ENCODE measurements around the gene FN3K.

FN3K gene

GRCh38 chr17:82786427-82786826 lies 51.0 kb downstream of the FN3K start:
- H3K36me3 ChIP-seq (ENCODE audit: insufficient read depth, low read length) = peaks cover 54% of the 10 kb centered on the region; the same call in 1 of the 2 replicates
- H3K9ac ChIP-seq (ENCODE audit: low read depth, low read length, poor library complexity, severe bottlenecking) = no peak overlapping the region
- peaks cover 4% of the 10 kb centered on the region for H3K4me1 ChIP-seq (ENCODE audit: insufficient read depth, low read length, poor library complexity, severe bottlenecking)
- H2AFZ ChIP-seq (ENCODE audit: low read length) = no peak overlapping the region
- no peaks in the 10 kb centered on the region for H3K9me3 ChIP-seq (ENCODE audit: insufficient read depth, low read depth, low read length)
- no peaks in the 10 kb centered on the region for H3K9me2 ChIP-seq (replicated peaks; ENCODE audit: low read depth, low read length)
- no peaks in the 10 kb centered on the region for H4K20me1 ChIP-seq (ENCODE audit: insufficient read depth, low read length, poor library complexity, severe bottlenecking)
- TF ChIP-seq, protein P1, sequence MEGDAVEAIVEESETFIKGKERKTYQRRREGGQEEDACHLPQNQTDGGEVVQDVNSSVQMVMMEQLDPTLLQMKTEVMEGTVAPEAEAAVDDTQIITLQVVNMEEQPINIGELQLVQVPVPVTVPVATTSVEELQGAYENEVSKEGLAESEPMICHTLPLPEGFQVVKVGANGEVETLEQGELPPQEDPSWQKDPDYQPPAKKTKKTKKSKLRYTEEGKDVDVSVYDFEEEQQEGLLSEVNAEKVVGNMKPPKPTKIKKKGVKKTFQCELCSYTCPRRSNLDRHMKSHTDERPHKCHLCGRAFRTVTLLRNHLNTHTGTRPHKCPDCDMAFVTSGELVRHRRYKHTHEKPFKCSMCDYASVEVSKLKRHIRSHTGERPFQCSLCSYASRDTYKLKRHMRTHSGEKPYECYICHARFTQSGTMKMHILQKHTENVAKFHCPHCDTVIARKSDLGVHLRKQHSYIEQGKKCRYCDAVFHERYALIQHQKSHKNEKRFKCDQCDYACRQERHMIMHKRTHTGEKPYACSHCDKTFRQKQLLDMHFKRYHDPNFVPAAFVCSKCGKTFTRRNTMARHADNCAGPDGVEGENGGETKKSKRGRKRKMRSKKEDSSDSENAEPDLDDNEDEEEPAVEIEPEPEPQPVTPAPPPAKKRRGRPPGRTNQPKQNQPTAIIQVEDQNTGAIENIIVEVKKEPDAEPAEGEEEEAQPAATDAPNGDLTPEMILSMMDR (conservative IDR thresholded peaks at IDR 0.05; ENCODE audit: low read length) = no peak
- no peak for TF ChIP-seq EZH2phosphoT487 (IDR thresholded peaks at IDR 0.05; ENCODE audit: borderline replicate concordance)
- no peaks in the 10 kb centered on the region for H3F3A ChIP-seq (ENCODE audit: low read depth)
- peaks cover 35% of the 10 kb centered on the region; the same call in 1 of the 2 replicates for H3K79me2 ChIP-seq (ENCODE audit: insufficient read depth, low read length)
- no peak overlapping the region for H3K4me2 ChIP-seq (ENCODE audit: low read depth, low read length, poor library complexity, severe bottlenecking)
- no peaks in the 10 kb centered on the region for H3K27me3 ChIP-seq (ENCODE audit: insufficient read depth, low read length, poor library complexity, severe bottlenecking)
- no peak overlapping the region for H3K4me3 ChIP-seq (ENCODE audit: low read length, poor library complexity, severe bottlenecking)

- no peak overlapping the region for H3K4me3 ChIP-seq (ENCODE audit: low read length, poor library complexity, severe bottlenecking)
- no peak overlapping the region for H3K4me2 ChIP-seq (ENCODE audit: low read depth, low read length, poor library complexity, severe bottlenecking)
- H3K9me3 ChIP-seq (ENCODE audit: insufficient read depth, low read depth, low read length) = no peaks in the 10 kb centered on the region
- H3K9ac ChIP-seq (ENCODE audit: low read depth, low read length, poor library complexity, severe bottlenecking) = no peak overlapping the region
- H2AFZ ChIP-seq (ENCODE audit: low read length) = no peak overlapping the region
- H3K4me1 ChIP-seq (ENCODE audit: insufficient read depth, low read length, poor library complexity, severe bottlenecking) = no peaks in the 10 kb centered on the region
- no peaks in the 10 kb centered on the region for H3K9me2 ChIP-seq (replicated peaks; ENCODE audit: low read depth, low read length)
- no peaks in the 10 kb centered on the region for H4K20me1 ChIP-seq (ENCODE audit: insufficient read depth, low read length, poor library complexity, severe bottlenecking)
- TF ChIP-seq EZH2phosphoT487 (IDR thresholded peaks at IDR 0.05; ENCODE audit: borderline replicate concordance) = no peak
- TF ChIP-seq, protein P1 (conservative IDR thresholded peaks at IDR 0.05; ENCODE audit: low read length) = no peak
- no peaks in the 10 kb centered on the region for H3F3A ChIP-seq (ENCODE audit: low read depth)
- H3K27me3 ChIP-seq (ENCODE audit: insufficient read depth, low read length, poor library complexity, severe bottlenecking) = no peaks in the 10 kb centered on the region
- H3K79me2 ChIP-seq (ENCODE audit: insufficient read depth, low read length) = peaks cover 31% of the 10 kb centered on the region; the same call in 1 of the 2 replicates
- H3K36me3 ChIP-seq (ENCODE audit: insufficient read depth, low read length) = peaks cover 52% of the 10 kb centered on the region; the same call in 1 of the 2 replicates
Observed at GRCh38 chr17:82787081-82787848, 51.9 kb downstream of the FN3K start.

DNA sequence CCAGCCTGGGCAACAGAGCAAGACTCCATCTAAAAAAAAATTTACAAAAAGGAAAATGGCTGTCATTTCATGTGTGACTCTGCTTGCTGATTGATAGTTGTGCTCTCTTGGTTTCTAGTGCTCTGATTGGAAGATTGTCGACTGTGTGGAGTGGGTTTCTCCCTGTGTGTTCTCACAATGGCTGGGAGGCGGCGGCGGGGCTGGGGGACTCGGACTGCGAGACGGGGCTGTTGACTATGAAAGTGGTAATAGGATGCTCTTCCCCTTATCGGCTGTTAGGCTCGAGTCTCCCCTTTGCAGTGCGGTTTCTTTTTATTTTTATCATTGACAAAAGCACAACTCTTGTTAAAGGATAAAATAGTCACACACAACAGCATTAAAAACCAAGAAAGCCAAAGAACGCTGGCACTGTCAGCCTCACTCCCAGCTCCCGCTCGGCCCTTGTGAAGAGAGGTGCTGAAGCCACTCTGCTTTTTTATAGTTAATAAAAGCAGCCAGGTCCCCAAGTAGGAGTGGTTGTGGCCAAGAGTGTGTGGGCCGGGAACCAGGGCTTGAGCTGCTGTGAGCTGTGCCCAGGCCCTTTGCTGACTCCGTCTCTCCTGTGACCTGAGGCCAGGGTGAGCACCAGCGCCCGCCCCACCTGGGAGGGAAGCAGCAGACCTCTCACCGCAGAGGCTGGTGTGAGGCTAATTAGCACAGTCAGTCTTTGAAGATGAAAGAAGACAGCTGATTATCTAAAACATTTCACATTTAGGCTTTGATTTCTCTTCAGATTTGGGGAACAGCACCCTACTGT lies 53.0 kb downstream of the FN3K start:
- Histone ChIP-seq H2AFZ (ENCODE audit: low read length) (no peak overlapping the region), H3K36me3 (ENCODE audit: insufficient read depth, low read length) (peaks cover 40% of the 10 kb centered on the region; the same call in 1 of the 2 replicates), H3K9me2 (replicated peaks; ENCODE audit: low read depth, low read length) (no peaks in the 10 kb centered on the region), H3K9ac (ENCODE audit: low read depth, low read length, poor library complexity, severe bottlenecking) (no peak overlapping the region), H3K79me2 (ENCODE audit: insufficient read depth, low read length) (peaks cover 37% of the 10 kb centered on the region; the same call in 1 of the 2 replicates), H4K20me1 (ENCODE audit: insufficient read depth, low read length, poor library complexity, severe bottlenecking) (peaks cover 6% of the 10 kb centered on the region), H3F3A (ENCODE audit: low read depth) (no peaks in the 10 kb centered on the region), H3K27me3 (ENCODE audit: insufficient read depth, low read length, poor library complexity, severe bottlenecking) (no peaks in the 10 kb centered on the region), H3K4me1 (ENCODE audit: insufficient read depth, low read length, poor library complexity, severe bottlenecking) (no peaks in the 10 kb centered on the region), H3K9me3 (ENCODE audit: insufficient read depth, low read depth, low read length) (no peaks in the 10 kb centered on the region), H3K4me3 (ENCODE audit: low read length, poor library complexity, severe bottlenecking) (no peak overlapping the region), H3K4me2 (ENCODE audit: low read depth, low read length, poor library complexity, severe bottlenecking) (no peak overlapping the region)
- TF ChIP-seq, protein P1 (conservative IDR thresholded peaks at IDR 0.05; ENCODE audit: low read length) = no peak
- TF ChIP-seq EZH2phosphoT487 (IDR thresholded peaks at IDR 0.05; ENCODE audit: borderline replicate concordance) = no peak

All from Loucy (cell line).